ENCODE data around the gene SOX18.

SOX18 gene

GRCh38 chr20:64045346-64046011 is 4.0 kb downstream of the SOX18 start:
- no peak for TF ChIP-seq ZC3H10 (CRISPR knock-in tag; IDR thresholded peaks at IDR 0.05)
- TF ChIP-seq RARB (CRISPR knock-in tag; IDR thresholded peaks at IDR 0.05), result no peak
- no peak for TF ChIP-seq TCF4 (CRISPR knock-in tag; IDR thresholded peaks at IDR 0.05; ENCODE audit: borderline replicate concordance)
- TF ChIP-seq BACH2 (CRISPR knock-in tag; IDR thresholded peaks at IDR 0.05; ENCODE audit: borderline replicate concordance), result no peak
- TF ChIP-seq ISL1 (CRISPR knock-in tag; IDR thresholded peaks at IDR 0.05), result no peak
- TF ChIP-seq ZNF70 (CRISPR knock-in tag; IDR thresholded peaks at IDR 0.05), result no peak
- no peak for TF ChIP-seq CREB5 (CRISPR knock-in tag; IDR thresholded peaks at IDR 0.05; ENCODE audit: low read depth)
- no peak for TF ChIP-seq ZFP3 (CRISPR knock-in tag; IDR thresholded peaks at IDR 0.05)
- TF ChIP-seq PPARA (CRISPR knock-in tag; IDR thresholded peaks at IDR 0.05; ENCODE audit: borderline replicate concordance), result no peak
- TF ChIP-seq ARNTL (CRISPR knock-in tag; IDR thresholded peaks at IDR 0.05; ENCODE audit: borderline replicate concordance, low read depth), result no peak
- no peak for TF ChIP-seq ESRRG (CRISPR knock-in tag; IDR thresholded peaks at IDR 0.05)
- no peak for ATAC-seq

- TF ChIP-seq CREB5 (CRISPR knock-in tag; IDR thresholded peaks at IDR 0.05; ENCODE audit: low read depth), result no peak
- no peak for TF ChIP-seq OSR1 (CRISPR knock-in tag; IDR thresholded peaks at IDR 0.05)
- TF ChIP-seq POU6F1 (CRISPR knock-in tag; IDR thresholded peaks at IDR 0.05; ENCODE audit: borderline replicate concordance, low read depth), result no peak
- peak; percentile 79 for ATAC-seq
These were observed 4.8 kb downstream of the SOX18 start for GRCh38 chr20:64044484-64045247.

GRCh38 chr20:64043768-64044167 is 5.7 kb downstream of the SOX18 start:
- TF ChIP-seq ZNF8 (CRISPR knock-in tag; IDR thresholded peaks at IDR 0.05) (no peak), CSDC2 (CRISPR knock-in tag; IDR thresholded peaks at IDR 0.05) (no peak)

GRCh38 chr20:64042054-64042781 is 7.2 kb downstream of the SOX18 start:
- TF ChIP-seq TOX (CRISPR knock-in tag; IDR thresholded peaks at IDR 0.05; ENCODE audit: borderline replicate concordance), result no peak
- TF ChIP-seq ZNF70 (CRISPR knock-in tag; IDR thresholded peaks at IDR 0.05), result no peak
- no peak for TF ChIP-seq ESRRG (CRISPR knock-in tag; IDR thresholded peaks at IDR 0.05)
- TF ChIP-seq CSRNP3 (CRISPR knock-in tag; IDR thresholded peaks at IDR 0.05), result no peak
- no peak for TF ChIP-seq ARNTL (CRISPR knock-in tag; IDR thresholded peaks at IDR 0.05; ENCODE audit: borderline replicate concordance, low read depth)
- no peak for TF ChIP-seq ZNF8 (CRISPR knock-in tag; IDR thresholded peaks at IDR 0.05)
- no peak for TF ChIP-seq GLIS3 (CRISPR knock-in tag; IDR thresholded peaks at IDR 0.05)
- no peak for TF ChIP-seq ZFP3 (CRISPR knock-in tag; IDR thresholded peaks at IDR 0.05)
- ATAC-seq, result no peak

More at GRCh38 chr20:64043768-64044167, 5.7 kb downstream of the SOX18 start:
- no peak for ATAC-seq

- no peak for ATAC-seq
- TF ChIP-seq ISL1 (CRISPR knock-in tag; IDR thresholded peaks at IDR 0.05) (no peak), TOX (CRISPR knock-in tag; IDR thresholded peaks at IDR 0.05; ENCODE audit: borderline replicate concordance) (no peak), CSRNP3 (CRISPR knock-in tag; IDR thresholded peaks at IDR 0.05) (no peak), ZNF565 (CRISPR knock-in tag; conservative IDR thresholded peaks at IDR 0.05; ENCODE audit: low read depth) (no peak), ZFP30 (CRISPR knock-in tag; IDR thresholded peaks at IDR 0.05) (no peak), RARB (CRISPR knock-in tag; IDR thresholded peaks at IDR 0.05) (no peak), POU6F1 (CRISPR knock-in tag; IDR thresholded peaks at IDR 0.05; ENCODE audit: borderline replicate concordance, low read depth) (no peak), ZNF8 (CRISPR knock-in tag; IDR thresholded peaks at IDR 0.05) (no peak), ARNTL (CRISPR knock-in tag; IDR thresholded peaks at IDR 0.05; ENCODE audit: borderline replicate concordance, low read depth) (no peak), ZNF70 (CRISPR knock-in tag; IDR thresholded peaks at IDR 0.05) (no peak), OSR1 (CRISPR knock-in tag; IDR thresholded peaks at IDR 0.05) (no peak)
These were observed 7.7 kb downstream of the SOX18 start for GRCh38 chr20:64041781-64042053.
